Adrenal gland (tissue), 5 donors: ENCODE results near the gene CAT.

Experiments
- CTCF ChIP-seq, 6 experiments: fragments of 450-650 bp in 4 of 6; fragments of 200-600 bp in 2 of 6; sonication (generic) in 1 of 6; IDR thresholded peaks; 1 replicate in 5 of 6; 2 replicates in 1 of 6; pipeline versions ENCODE4 v1.5.1 to v1.8.0; 2016 to 2021; ENCODE audit warnings: antibody characterized with exemption in 6 of 6, mild to moderate bottlenecking in 2 of 6, moderate library complexity in 1 of 6
- POLR2A ChIP-seq, 2 donors: fragments of 450-650 bp; IDR thresholded peaks; one replicate each; pipeline ENCODE4 v1.6.1; 2017; ENCODE audit warnings: antibody characterized with exemption in 2 of 2, mild to moderate bottlenecking in 2 of 2, moderate library complexity in 1 of 2
- donor health status: DM: no; HTN: no; CAD: no.

- peak; percentile 60 to 76 (median 70) for TF ChIP-seq CTCF (IDR thresholded peaks at IDR 0.05)
- no peak for TF ChIP-seq POLR2A (IDR thresholded peaks at IDR 0.05)
Observed at GRCh38 chr11:34492806-34493414, 54.2 kb downstream of the CAT start.
